ENCODE measurements around the gene CENPX.

CENPX gene

DNA sequence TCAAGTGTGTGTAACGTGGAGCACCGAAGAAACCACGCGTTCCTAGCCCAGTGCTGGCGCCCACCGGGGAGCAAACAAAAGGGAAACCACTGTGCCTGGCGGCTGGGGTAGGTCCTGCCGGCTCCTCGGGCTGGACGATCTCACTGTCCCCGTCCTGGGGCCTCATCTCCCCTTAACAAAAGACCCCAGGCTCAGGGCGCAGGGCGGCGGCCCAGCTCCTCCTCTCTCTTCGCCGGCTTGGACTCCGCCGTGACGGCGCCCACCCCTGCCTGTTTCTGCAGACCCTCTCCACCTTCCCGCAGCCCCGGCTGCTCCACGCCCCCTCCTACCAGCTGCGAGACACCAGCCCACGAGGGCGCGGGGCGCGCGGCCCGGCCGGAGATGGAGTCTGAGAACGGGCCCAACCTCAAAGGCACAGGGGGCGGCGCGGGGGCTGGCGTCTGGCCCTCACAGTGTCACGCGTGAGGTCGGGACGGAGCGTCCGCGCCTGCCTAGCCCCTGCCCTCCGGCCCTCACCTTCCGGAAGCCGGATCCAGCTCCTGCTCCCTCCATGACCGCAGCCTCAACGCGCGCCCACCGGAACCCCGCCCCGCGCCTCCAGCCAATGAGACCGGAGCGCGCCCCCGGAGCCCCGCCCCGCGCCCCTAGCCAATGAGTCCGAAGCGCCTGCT is at the start of gene CENPX:
Gene CENPX, minus strand, starts transcription at position 569 of the 671 bp plus-strand sequence. Its CDS starts 17 bp downstream, at position 552.
- no peak for DNase-seq

DNA sequence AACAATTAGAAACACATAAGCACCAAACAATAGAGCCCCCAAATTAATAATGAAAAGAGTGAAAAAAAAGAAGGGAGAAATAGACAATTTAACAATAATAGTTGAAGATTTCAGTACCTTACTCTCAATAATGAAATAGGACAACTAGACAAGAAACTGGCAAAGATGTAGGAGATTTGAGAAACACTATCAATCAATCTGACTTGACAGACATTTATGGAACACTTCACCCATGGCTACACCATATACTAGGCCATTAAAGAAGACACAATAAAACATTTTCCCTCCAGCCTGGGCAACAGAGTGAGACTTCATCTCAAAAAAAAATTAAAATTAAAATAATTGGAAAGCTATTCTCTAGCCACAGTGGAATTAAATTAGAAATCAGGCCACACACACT is 47.9 kb upstream of the CENPX start:
- no peak for DNase-seq

DNA sequence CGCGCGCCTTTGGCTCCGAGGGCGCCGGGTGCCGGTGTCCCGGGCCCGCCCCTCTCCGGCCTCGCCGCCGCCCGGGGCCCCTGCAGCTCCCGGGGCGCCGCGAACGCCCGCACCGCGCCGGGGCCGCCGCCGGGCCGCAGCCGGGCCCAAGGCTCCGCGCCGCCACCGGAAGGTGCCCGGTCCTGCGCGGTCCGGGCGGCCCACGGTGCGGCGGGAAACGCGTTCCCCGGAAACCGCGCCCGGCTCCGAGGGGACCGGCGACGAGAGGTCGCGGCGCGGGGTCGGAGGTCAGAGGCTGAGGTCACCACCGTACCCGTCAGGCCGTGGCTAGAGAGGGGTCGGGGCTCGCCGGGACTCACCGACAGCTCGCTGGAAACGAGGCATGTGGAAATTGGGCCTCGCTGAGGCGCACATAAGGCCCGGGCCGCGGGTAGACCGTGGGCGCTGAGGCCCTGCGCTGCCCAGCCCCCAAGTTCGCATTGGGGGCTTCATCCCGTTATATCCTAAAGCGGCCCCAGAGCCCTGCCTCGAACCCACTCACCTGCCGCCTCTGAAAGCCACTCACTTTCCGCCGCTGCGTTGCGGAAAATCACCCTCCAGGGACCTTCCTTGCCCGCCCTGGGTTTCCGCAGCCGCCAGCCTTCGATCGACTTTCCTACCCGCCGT is 43.1 kb upstream of the CENPX start, which contains the start of gene DUS1L:
Gene DUS1L, minus strand, starts transcription at position 167 of the 666 bp plus-strand sequence. CDS start 745 bp downstream, outside the sequence.
- no peak for DNase-seq

- DNase-seq = no peak
Measured at GRCh38 chr17:82065193-82065637, 42.5 kb upstream of the CENPX start.

DNA sequence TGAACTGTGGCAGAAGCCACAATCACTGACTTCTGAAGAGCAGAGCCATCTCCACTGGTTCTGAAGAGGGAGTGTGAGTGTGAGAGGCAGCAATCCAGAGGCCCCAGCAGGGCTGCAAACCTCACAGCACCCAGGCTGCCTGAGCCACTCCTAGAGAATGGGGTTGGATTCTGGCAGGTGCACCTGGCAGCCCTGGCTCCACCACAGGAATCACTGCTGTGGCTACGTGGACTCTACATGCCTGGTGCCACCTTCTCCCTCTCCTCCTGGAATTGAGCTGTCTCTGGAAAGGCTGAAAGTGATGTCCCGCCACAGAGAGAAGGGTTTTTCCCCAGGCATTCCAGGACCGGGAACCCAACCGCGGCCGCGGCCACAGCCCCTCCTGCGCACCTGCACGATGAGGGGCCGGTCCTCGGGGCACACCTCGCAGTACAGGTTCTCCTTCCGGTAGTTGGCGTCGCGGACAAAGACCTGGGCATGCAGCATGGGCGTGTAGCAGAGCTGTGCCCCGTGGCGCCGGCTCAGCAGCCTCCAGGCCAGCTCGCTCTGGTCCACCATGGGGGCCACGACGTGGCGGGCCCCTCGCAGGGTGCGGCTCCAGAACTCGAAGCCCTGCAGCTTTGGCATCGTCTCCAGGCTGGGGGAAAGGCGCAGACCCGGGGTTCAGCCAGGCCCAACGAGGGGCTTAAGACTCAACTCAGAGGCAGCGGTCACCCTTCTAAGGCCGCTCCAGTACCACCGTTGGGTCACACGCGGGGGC is 41.9 kb upstream of the CENPX start:
- DNase-seq = no peak

DNA sequence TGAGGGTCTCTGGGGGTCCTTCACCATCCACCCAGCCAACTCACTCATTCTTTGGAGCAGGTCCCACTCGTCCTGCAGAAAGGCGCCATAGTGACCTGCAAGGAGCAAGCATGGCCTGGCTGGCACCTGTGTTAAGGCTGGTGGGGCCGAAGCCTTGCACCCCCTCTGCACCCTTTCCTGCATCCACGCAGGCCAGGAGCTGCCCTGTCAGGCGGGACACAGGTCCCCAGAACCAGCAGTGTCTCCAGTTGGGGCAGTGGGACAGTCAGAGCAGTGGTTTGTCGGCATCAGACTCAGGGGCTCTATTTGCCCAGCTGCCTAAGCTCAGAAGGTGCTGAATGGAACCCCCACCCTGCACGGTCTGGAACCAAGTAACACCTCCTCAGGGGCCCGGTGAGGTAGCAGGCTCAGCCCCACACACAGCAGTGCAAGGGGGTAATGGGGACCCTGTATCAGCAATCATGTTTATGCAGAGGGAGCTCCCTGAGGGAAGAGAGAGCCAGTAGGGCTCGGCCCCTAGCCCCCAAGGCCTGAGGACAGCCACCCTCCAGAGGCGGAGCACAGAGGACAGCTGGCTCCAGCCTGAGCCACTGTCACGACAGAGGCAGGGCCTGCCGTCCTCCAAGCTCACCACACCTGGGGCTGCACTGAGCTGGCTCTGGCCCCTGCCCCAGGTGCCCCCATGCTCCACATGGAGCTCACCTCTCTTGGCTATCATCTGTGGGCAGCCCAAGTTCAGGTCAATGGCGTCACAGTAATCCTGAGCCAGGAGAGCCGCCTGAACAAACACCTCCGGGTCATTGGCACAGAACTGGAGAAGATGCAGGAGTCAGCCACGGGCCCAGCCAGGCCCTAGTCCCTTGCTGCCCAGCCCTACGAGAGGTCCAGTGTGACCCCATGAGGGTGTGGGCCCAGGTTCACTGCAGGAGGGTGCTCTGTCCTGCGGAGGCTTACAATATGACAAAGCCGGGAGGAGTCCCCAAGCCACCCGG is 41.0 kb upstream of the CENPX start:
- DNase-seq = no peak

- no peak for DNase-seq
Measured at GRCh38 chr17:82062984-82063368, 40.3 kb upstream of the CENPX start.

- DNase-seq = no peak
Measured at GRCh38 chr17:82062076-82062983, 39.7 kb upstream of the CENPX start.

GRCh38 chr17:82061047-82061925 is 38.6 kb upstream of the CENPX start:
- no peak for DNase-seq

- no peak for DNase-seq
Measured at GRCh38 chr17:82060614-82061013, 37.9 kb upstream of the CENPX start.

DNA sequence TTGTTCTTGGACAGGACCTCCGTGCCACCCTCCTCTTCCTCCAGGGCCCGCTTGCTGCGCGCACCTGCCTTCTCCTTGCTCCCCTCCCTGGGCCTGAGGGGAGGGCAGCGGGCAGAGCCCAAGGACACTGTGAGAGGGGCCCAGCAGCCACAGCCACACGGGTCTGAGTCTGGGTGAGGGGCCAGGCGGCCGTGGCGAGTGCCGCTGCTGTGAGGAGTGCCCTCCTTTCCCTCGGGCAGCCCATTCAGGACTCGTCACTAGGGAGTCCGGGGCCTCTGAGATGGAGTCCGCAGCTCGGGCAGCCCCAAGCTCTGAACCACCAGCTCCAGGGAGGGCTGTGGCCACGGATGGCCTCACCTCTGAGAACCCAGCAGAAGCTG is 37.3 kb upstream of the CENPX start:
- DNase-seq = no peak

- DNase-seq = no peak
Measured at GRCh38 chr17:82059272-82060000, 36.8 kb upstream of the CENPX start.

DNA sequence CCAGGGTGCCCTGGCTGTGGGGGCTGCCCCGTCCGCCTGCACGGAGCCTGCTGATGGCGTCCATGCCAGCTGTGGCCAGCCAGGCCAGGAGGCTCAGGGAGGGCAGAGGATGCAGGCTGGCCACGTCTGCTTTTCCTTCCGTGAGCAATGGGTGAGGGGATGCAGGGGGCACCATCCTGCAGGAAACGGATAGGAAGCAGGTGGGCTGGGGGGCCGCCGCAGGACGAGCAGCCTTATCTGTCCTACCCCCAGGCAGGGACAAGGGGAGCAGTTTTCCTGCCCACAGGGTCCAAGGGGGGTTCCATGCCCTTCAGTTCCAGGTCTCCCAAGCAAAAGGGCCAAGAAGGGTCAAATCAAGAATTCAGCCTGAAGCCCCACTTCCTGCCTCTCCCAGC is 36.2 kb upstream of the CENPX start:
- no peak for DNase-seq

GRCh38 chr17:82058230-82058854 is 35.7 kb upstream of the CENPX start:
- DNase-seq = no peak

- no peak for DNase-seq
Measured at GRCh38 chr17:82056729-82057621, 34.3 kb upstream of the CENPX start.

DNA sequence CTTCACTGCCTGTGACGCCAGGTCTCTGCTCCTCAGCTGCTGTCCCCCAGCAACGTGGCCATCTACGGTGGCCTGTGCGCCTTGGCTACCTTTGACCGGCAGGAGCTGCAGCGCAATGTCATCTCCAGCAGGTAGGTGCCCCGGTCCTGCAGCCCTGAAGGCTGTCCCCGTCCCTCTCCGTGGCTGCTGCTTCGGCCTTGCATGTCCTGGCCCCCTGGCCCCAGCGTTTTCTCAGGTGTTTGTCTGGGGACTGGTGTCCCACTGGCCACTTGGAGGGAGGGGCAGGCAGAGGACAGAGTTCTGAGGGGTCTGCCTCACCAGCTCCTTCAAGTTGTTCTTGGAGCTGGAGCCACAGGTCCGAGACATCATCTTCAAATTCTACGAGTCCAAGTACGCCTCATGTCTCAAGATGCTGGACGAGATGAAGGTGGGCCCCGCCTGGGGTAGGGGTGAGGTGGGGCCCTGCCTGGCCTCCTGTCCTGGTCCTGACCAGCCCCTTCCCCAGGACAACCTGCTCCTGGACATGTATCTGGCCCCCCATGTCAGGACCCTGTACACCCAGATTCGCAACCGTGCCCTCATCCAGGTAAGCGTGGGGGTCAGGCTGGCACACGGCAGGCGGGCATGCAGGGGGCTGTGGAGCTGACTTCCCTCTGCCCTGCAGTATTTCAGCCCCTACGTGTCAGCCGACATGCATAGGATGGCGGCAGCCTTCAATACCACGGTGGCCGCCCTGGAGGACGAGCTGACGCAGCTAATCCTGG is 33.5 kb upstream of the CENPX start:
- DNase-seq = no peak
